ENCODE data around the gene ALK.

- no peak for TF ChIP-seq CTCF (conservative IDR thresholded peaks at IDR 0.05; ENCODE audit: low read depth, low read length)
- TF ChIP-seq EZH2 (IDR thresholded peaks at IDR 0.05; ENCODE audit: borderline replicate concordance, low read depth, low read length, poor library complexity, severe bottlenecking) = no peak
Observed at GRCh38 chr2:29492701-29493100, 428.7 kb downstream of the ALK start.

Measured in A673 (cell line).